DMS153 treated with DMSO at 0.1 percent for 48 hours (cell line): ENCODE measurements around the gene TFF1.
"Not testable (repeated sequence)": the region's sequence is repeated elsewhere in the genome, so short reads cannot be mapped to it uniquely, and the experiment has no call there.

Experiments used
- DNase-seq: peaks from one replicate; lab custom pipeline; 2025; ENCODE audit not compliant: unreplicated experiment; lab: John Stamatoyannopoulos, UW

TFF1 gene

GRCh38 chr21:42366292-42367010 lies at the start of gene TFF1:
TFF1 (minus strand) TSS chr21:42366535; CDS start chr21:42366495, 40 bp downstream.
- no peak for DNase-seq

- no peak for DNase-seq
These were observed 48.8 kb upstream of the TFF1 start for GRCh38 chr21:42414928-42415769.

GRCh38 chr21:42414553-42414927 lies 48.2 kb upstream of the TFF1 start:
- no peak for DNase-seq

GRCh38 chr21:42414066-42414465 lies 47.7 kb upstream of the TFF1 start:
- DNase-seq: no peak

- no peak for DNase-seq
These were observed 47.2 kb upstream of the TFF1 start for GRCh38 chr21:42413500-42413899.

GRCh38 chr21:42413093-42413492 lies 46.8 kb upstream of the TFF1 start:
- no peak for DNase-seq

- DNase-seq: no peak
These were observed 46.2 kb upstream of the TFF1 start for GRCh38 chr21:42412636-42412933.

GRCh38 chr21:42411891-42412635 lies 45.7 kb upstream of the TFF1 start:
- no peak for DNase-seq

- DNase-seq: no peak
These were observed 45.0 kb upstream of the TFF1 start for GRCh38 chr21:42411197-42411869.

GRCh38 chr21:42409366-42409765 lies 43.0 kb upstream of the TFF1 start:
- no peak for DNase-seq

GRCh38 chr21:42408718-42409117 lies 42.4 kb upstream of the TFF1 start:
- DNase-seq: not testable (repeated sequence)

GRCh38 chr21:42407476-42407875 lies 41.1 kb upstream of the TFF1 start:
- no peak for DNase-seq

GRCh38 chr21:42406866-42407265 lies 40.5 kb upstream of the TFF1 start:
- no peak for DNase-seq

- DNase-seq: no peak
These were observed 39.9 kb upstream of the TFF1 start for GRCh38 chr21:42406201-42406621.

- no peak for DNase-seq
These were observed 39.0 kb upstream of the TFF1 start for GRCh38 chr21:42405064-42406013.

- no peak for DNase-seq
These were observed 38.2 kb upstream of the TFF1 start for GRCh38 chr21:42404539-42404938.

- no peak for DNase-seq
These were observed 37.4 kb upstream of the TFF1 start, which contains the start of gene UBASH3A for GRCh38 chr21:42403611-42404231. UBASH3A (plus strand) TSS chr21:42403902; CDS start chr21:42403946, 44 bp downstream.

- no peak for DNase-seq
These were observed 35.5 kb upstream of the TFF1 start for GRCh38 chr21:42401820-42402251.

- no peak for DNase-seq
These were observed 34.8 kb upstream of the TFF1 start for GRCh38 chr21:42401154-42401553.

- no peak for DNase-seq
These were observed 34.2 kb upstream of the TFF1 start for GRCh38 chr21:42400525-42400924.
